ENCODE measurements around the gene PLTP.
"Not testable (repeated sequence)": the region's sequence is repeated elsewhere in the genome, so short reads cannot be mapped to it uniquely, and the experiment has no call there.

Gene PLTP

GRCh38 chr20:45874576-45874975 is 37.4 kb downstream of the PLTP start:
- H3K36me3 ChIP-seq (ENCODE audit: control insufficient read depth, insufficient read depth, low read length, severe bottlenecking): peaks cover 10% of the 10 kb centered on the region
- H3K9me3 ChIP-seq (ENCODE audit: control insufficient read depth, low read length): no peaks in the 10 kb centered on the region
- no peak for DNase-seq (ENCODE audit: low read depth)
- H3K4me3 ChIP-seq (ENCODE audit: low read length): no peak overlapping the region
- no peaks in the 10 kb centered on the region for H3K27me3 ChIP-seq (replicated peaks; ENCODE audit: control insufficient read depth, insufficient read depth, low read length)
- H3K9ac ChIP-seq (ENCODE audit: low read length): no peak overlapping the region
- peaks cover 10% of the 10 kb centered on the region for H3K4me1 ChIP-seq (ENCODE audit: control insufficient read depth, insufficient read depth, low read length)

GRCh38 chr20:45874104-45874481 is 37.9 kb downstream of the PLTP start:
- not testable (repeated sequence) for H3K4me3 ChIP-seq (ENCODE audit: low read length); H3K27me3 ChIP-seq (replicated peaks; ENCODE audit: control insufficient read depth, insufficient read depth, low read length); DNase-seq (ENCODE audit: low read depth); H3K9ac ChIP-seq (ENCODE audit: low read length); H3K9me3 ChIP-seq (ENCODE audit: control insufficient read depth, low read length)
- H3K4me1 ChIP-seq (ENCODE audit: control insufficient read depth, insufficient read depth, low read length): peaks cover 10% of the 10 kb centered on the region
- H3K36me3 ChIP-seq (ENCODE audit: control insufficient read depth, insufficient read depth, low read length, severe bottlenecking): peaks cover 10% of the 10 kb centered on the region

DNA sequence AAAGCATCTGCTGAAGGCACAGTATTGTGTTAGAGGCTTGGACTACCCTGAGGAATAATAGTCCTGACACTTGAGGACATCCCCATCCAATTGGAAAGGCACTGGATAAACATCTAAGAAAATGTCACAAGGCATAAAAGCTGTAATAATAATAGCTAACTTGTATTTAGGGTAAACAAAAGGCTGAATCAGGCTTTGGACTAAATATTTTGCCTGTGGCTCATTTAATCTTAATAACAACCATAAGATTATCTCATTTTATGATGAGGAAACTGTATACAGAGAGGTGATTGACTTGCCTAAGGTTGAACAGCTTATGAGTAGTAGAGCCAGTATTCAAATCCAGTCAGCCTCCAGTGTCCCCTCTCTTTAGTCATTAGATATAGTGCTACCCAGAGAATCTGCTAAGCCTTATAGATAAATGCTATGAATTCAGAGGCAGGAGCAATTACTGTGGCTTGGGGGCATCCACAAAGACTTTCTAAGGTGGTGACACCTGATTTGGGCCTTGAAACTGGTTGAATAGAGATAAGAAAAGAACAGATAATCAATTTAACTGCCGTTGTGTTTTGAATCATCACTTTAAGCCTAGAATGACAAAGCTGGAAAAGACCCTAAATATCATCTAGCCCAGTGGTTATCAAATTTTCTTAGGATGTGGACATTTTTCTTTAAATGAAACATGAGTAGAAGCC is 38.4 kb downstream of the PLTP start:
- peaks cover 10% of the 10 kb centered on the region for H3K36me3 ChIP-seq (ENCODE audit: control insufficient read depth, insufficient read depth, low read length, severe bottlenecking)
- no peak for DNase-seq (ENCODE audit: low read depth)

GRCh38 chr20:45872626-45873025 is 39.3 kb downstream of the PLTP start:
- H3K4me1 ChIP-seq (ENCODE audit: control insufficient read depth, insufficient read depth, low read length): peaks cover 7% of the 10 kb centered on the region
- H3K4me3 ChIP-seq (ENCODE audit: low read length): no peak overlapping the region
- no peaks in the 10 kb centered on the region for H3K9me3 ChIP-seq (ENCODE audit: control insufficient read depth, low read length)
- H3K9ac ChIP-seq (ENCODE audit: low read length): no peak overlapping the region
- H3K27me3 ChIP-seq (replicated peaks; ENCODE audit: control insufficient read depth, insufficient read depth, low read length): no peaks in the 10 kb centered on the region
- no peak for DNase-seq (ENCODE audit: low read depth)
- H3K36me3 ChIP-seq (ENCODE audit: control insufficient read depth, insufficient read depth, low read length, severe bottlenecking): peaks cover 10% of the 10 kb centered on the region

More for the DNA sequence above, 38.4 kb downstream of the PLTP start:
- Histone ChIP-seq H3K9ac (ENCODE audit: low read length) (no peak overlapping the region), H3K4me3 (ENCODE audit: low read length) (no peak overlapping the region), H3K4me1 (ENCODE audit: control insufficient read depth, insufficient read depth, low read length) (peaks cover 7% of the 10 kb centered on the region), H3K27me3 (replicated peaks; ENCODE audit: control insufficient read depth, insufficient read depth, low read length) (no peaks in the 10 kb centered on the region), H3K9me3 (ENCODE audit: control insufficient read depth, low read length) (no peaks in the 10 kb centered on the region)

- H3K9ac ChIP-seq (ENCODE audit: low read length): peak overlapping the region; percentile 41
- H3K4me3 ChIP-seq (ENCODE audit: low read length): no peak overlapping the region
- no peaks in the 10 kb centered on the region for H3K9me3 ChIP-seq (ENCODE audit: control insufficient read depth, low read length)
- peaks cover 12% of the 10 kb centered on the region for H3K4me1 ChIP-seq (ENCODE audit: control insufficient read depth, insufficient read depth, low read length)
- H3K27me3 ChIP-seq (replicated peaks; ENCODE audit: control insufficient read depth, insufficient read depth, low read length): no peaks in the 10 kb centered on the region
- peak; percentile 34 for DNase-seq (ENCODE audit: low read depth)
- no peaks in the 10 kb centered on the region for H3K36me3 ChIP-seq (ENCODE audit: control insufficient read depth, insufficient read depth, low read length, severe bottlenecking)
These were observed 44.2 kb downstream of the PLTP start for GRCh38 chr20:45867819-45868176.

- no peaks in the 10 kb centered on the region for H3K27me3 ChIP-seq (replicated peaks; ENCODE audit: control insufficient read depth, insufficient read depth, low read length)
- no peak for DNase-seq (ENCODE audit: low read depth)
- H3K4me1 ChIP-seq (ENCODE audit: control insufficient read depth, insufficient read depth, low read length): peaks cover 12% of the 10 kb centered on the region
- no peak overlapping the region for H3K4me3 ChIP-seq (ENCODE audit: low read length)
- H3K9ac ChIP-seq (ENCODE audit: low read length): peak overlapping the region; percentile 41
- H3K36me3 ChIP-seq (ENCODE audit: control insufficient read depth, insufficient read depth, low read length, severe bottlenecking): no peaks in the 10 kb centered on the region
- H3K9me3 ChIP-seq (ENCODE audit: control insufficient read depth, low read length): no peaks in the 10 kb centered on the region
These were observed 44.7 kb downstream of the PLTP start for GRCh38 chr20:45867136-45867818.

GRCh38 chr20:45866454-45866853 is 45.5 kb downstream of the PLTP start:
- Histone ChIP-seq H3K9me3 (ENCODE audit: control insufficient read depth, low read length) (no peaks in the 10 kb centered on the region), H3K27me3 (replicated peaks; ENCODE audit: control insufficient read depth, insufficient read depth, low read length) (no peaks in the 10 kb centered on the region)

DNA sequence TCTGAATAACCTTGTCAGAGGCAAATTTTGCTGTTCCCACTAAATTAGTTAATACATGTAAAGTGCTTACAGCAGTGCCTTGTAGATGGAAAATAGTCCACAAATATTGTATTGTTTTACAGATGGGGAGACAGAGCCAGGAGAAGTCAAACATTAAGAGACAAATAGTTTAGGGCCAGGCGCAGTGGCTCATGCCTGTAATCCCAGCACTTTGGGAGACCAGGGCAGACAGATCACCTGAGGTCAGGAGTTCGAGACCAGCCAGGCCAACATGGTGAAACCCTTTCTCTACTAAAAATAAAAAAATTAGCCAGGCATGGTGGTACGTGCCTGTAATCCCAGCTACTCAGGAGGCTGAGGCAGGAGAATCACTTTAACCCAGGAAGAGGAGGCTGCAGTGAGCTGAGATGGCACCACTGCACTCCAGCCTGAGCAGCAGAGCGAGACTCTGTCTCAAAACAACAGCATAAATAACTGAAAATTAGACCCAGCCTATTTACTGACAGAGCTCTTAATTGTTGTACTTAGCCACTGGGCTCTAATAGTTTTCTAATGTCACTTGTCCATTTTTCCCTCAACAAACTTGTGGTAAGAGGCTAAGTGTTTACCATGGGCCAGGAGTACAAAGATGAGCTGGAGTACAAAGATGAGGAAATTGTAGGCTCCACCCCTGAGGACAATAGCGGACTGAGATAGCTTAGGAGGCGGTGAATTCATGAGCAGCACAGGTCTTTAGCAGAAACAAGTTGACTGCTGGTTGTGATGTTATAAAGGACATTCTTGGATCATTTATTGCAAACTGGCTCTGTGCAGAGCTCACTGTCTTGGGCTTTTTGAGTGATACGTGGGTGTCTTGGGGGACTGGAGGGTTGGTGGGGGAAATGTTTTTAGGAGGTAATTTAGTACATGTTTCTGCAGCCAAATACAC is 48.1 kb downstream of the PLTP start:
- H3K4me1 ChIP-seq (ENCODE audit: control insufficient read depth, insufficient read depth, low read length): peaks cover 16% of the 10 kb centered on the region
- H3K36me3 ChIP-seq (ENCODE audit: control insufficient read depth, insufficient read depth, low read length, severe bottlenecking): no peaks in the 10 kb centered on the region
- H3K4me3 ChIP-seq (ENCODE audit: low read length): no peak overlapping the region
- no peak overlapping the region for H3K9ac ChIP-seq (ENCODE audit: low read length)
- H3K27me3 ChIP-seq (replicated peaks; ENCODE audit: control insufficient read depth, insufficient read depth, low read length): no peaks in the 10 kb centered on the region
- no peaks in the 10 kb centered on the region for H3K9me3 ChIP-seq (ENCODE audit: control insufficient read depth, low read length)
- DNase-seq (ENCODE audit: low read depth): no peak

More at GRCh38 chr20:45866454-45866853, 45.5 kb downstream of the PLTP start:
- peaks cover 12% of the 10 kb centered on the region for H3K4me1 ChIP-seq (ENCODE audit: control insufficient read depth, insufficient read depth, low read length)
- no peak overlapping the region for H3K9ac ChIP-seq (ENCODE audit: low read length)
- DNase-seq (ENCODE audit: low read depth): no peak
- no peaks in the 10 kb centered on the region for H3K36me3 ChIP-seq (ENCODE audit: control insufficient read depth, insufficient read depth, low read length, severe bottlenecking)
- H3K4me3 ChIP-seq (ENCODE audit: low read length): no peak overlapping the region

GRCh38 chr20:45861221-45862075 is 50.5 kb downstream of the PLTP start:
- no peaks in the 10 kb centered on the region for H3K9me3 ChIP-seq (ENCODE audit: control insufficient read depth, low read length)
- H3K27me3 ChIP-seq (replicated peaks; ENCODE audit: control insufficient read depth, insufficient read depth, low read length): no peaks in the 10 kb centered on the region
- DNase-seq (ENCODE audit: low read depth): no peak
- no peak overlapping the region for H3K9ac ChIP-seq (ENCODE audit: low read length)
- peaks cover 16% of the 10 kb centered on the region for H3K4me1 ChIP-seq (ENCODE audit: control insufficient read depth, insufficient read depth, low read length)
- no peak overlapping the region for H3K4me3 ChIP-seq (ENCODE audit: low read length)
- H3K36me3 ChIP-seq (ENCODE audit: control insufficient read depth, insufficient read depth, low read length, severe bottlenecking): no peaks in the 10 kb centered on the region

GRCh38 chr20:45860560-45861220 is 51.3 kb downstream of the PLTP start:
- H3K36me3 ChIP-seq (ENCODE audit: control insufficient read depth, insufficient read depth, low read length, severe bottlenecking): no peaks in the 10 kb centered on the region
- H3K9ac ChIP-seq (ENCODE audit: low read length): no peak overlapping the region
- H3K27me3 ChIP-seq (replicated peaks; ENCODE audit: control insufficient read depth, insufficient read depth, low read length): no peaks in the 10 kb centered on the region
- peaks cover 24% of the 10 kb centered on the region for H3K4me1 ChIP-seq (ENCODE audit: control insufficient read depth, insufficient read depth, low read length)
- DNase-seq (ENCODE audit: low read depth): no peak
- H3K9me3 ChIP-seq (ENCODE audit: control insufficient read depth, low read length): no peaks in the 10 kb centered on the region
- H3K4me3 ChIP-seq (ENCODE audit: low read length): no peak overlapping the region
